Tibial nerve (tissue), 4 donors: ENCODE data around the gene MYO3B.

Experiments
- EP300 ChIP-seq, 2 donors: sonication (generic); formaldehyde crosslinking; IDR thresholded peaks; one replicate each; pipeline ENCODE4 v1.6.1; 2017; ENCODE audit warnings: antibody characterized with exemption in 2 of 2, mild to moderate bottlenecking in 1 of 2
- POLR2A ChIP-seq, 2 donors: fragments of 450-650 bp; IDR thresholded peaks; one replicate each; pipeline ENCODE4 v1.6.1; 2017; ENCODE audit warnings: antibody characterized with exemption in 2 of 2, mild to moderate bottlenecking in 2 of 2, moderate library complexity in 2 of 2
- TF ChIP-seq, protein P1 (sequence below), 5 experiments: fragments of 200-600 bp in 3 of 5; fragments of 450-650 bp in 2 of 5; sonication (generic) in 3 of 5; IDR thresholded peaks; one replicate each; pipeline ENCODE4 v1.5.1; 2016 to 2019; ENCODE audit warnings: antibody characterized with exemption in 5 of 5, mild to moderate bottlenecking in 3 of 5, moderate library complexity in 2 of 5

DNA sequence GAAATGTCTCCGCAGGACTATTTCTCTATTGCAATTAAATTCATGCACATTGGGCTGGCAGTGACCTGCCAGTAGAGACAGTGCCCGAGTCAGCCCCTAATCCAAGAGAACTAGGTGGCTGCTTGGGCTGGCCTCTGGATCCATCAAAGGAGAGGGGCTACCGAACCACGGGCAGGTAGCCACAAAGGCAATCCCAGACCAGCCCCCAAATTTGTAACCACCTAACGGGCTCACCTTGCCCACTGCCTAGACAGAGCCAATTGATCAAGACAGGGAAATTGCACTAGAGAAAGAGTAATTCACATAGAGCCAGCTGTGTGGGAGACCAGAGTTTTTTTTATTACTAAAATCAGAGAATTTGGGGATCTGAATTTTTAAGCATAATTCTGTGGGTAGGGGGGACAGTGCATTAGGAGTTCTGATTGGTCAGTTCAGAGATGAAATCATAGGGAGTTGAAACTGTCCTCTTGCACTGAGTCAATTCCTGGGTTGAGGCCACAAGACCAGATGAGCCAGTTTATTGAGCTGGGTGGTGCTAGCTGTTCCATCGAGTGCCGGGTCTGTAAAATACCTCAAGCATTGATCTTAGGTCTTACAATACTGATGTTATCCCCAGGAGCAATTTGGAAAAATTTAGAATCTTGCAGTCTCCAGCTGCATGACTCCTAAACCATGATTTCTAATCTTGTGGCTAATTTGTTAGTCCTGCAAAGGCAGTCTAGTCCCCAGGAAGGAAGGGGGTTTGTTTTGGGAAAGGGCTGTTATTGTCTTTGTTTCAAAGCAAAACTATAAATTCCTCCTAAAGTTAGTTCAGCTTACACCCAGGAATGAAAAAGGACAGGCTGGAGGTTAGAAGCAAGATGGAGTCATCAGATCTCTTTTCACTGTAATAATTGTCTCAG lies 276.8 kb downstream of the MYO3B start:
- TF ChIP-seq, protein P1, sequence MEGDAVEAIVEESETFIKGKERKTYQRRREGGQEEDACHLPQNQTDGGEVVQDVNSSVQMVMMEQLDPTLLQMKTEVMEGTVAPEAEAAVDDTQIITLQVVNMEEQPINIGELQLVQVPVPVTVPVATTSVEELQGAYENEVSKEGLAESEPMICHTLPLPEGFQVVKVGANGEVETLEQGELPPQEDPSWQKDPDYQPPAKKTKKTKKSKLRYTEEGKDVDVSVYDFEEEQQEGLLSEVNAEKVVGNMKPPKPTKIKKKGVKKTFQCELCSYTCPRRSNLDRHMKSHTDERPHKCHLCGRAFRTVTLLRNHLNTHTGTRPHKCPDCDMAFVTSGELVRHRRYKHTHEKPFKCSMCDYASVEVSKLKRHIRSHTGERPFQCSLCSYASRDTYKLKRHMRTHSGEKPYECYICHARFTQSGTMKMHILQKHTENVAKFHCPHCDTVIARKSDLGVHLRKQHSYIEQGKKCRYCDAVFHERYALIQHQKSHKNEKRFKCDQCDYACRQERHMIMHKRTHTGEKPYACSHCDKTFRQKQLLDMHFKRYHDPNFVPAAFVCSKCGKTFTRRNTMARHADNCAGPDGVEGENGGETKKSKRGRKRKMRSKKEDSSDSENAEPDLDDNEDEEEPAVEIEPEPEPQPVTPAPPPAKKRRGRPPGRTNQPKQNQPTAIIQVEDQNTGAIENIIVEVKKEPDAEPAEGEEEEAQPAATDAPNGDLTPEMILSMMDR (IDR thresholded peaks at IDR 0.05), result no peak
- no peak for TF ChIP-seq POLR2A (IDR thresholded peaks at IDR 0.05)
- TF ChIP-seq EP300 (IDR thresholded peaks at IDR 0.05), result no peak
